K562 (cell line): ENCODE measurements around the gene ICAM1. TPM values are rescaled to one million over a fixed set of nuclear protein-coding genes. Genes with fewer than 3 reads are reported as not detected.

Experiments
- CCAR2 ChIP-seq: fragments of 200-400 bp; formaldehyde crosslinking; IDR thresholded peaks from 2 replicates; pipeline ENCODE4 v1.6.1; 2017; ENCODE audit warnings: mild to moderate bottlenecking, low read depth, low read length
- COPS2 ChIP-seq: fragments of 450-650 bp; conservative IDR thresholded peaks from 2 replicates; pipeline ENCODE4 v1.6.1; 2016; ENCODE audit warnings: mild to moderate bottlenecking, moderate library complexity
- CREBBP ChIP-seq: IDR thresholded peaks from one replicate; pipeline ENCODE4 v1.6.1; 2012; ENCODE audit warnings: low read depth, mild to moderate bottlenecking, control low read depth, inconsistent platforms, low read length
- E2F3 ChIP-seq: fragments of 250-450 bp; sonication (Bioruptor Pico); IDR thresholded peaks from 2 replicates; pipeline ENCODE4 v1.4.0; 2020; ENCODE audit warnings: mild to moderate bottlenecking
- E2F5 ChIP-seq: sonication (generic); formaldehyde crosslinking; IDR thresholded peaks from 2 replicates; pipeline ENCODE4 v1.8.0; 2022; ENCODE audit warnings: mild to moderate bottlenecking, missing genetic modification reagents
- GATAD2B ChIP-seq: fragments of 450-650 bp; IDR thresholded peaks from 2 replicates; pipeline ENCODE4 v1.6.1; 2017; ENCODE audit warnings: mild to moderate bottlenecking, borderline replicate concordance
- HNRNPH1 ChIP-seq: fragments of 200-400 bp; formaldehyde crosslinking; optimal IDR thresholded peaks from 2 replicates; pipeline ENCODE3; 2017; ENCODE audit warnings: low read depth, mild to moderate bottlenecking, low read length, moderate library complexity
- ILK ChIP-seq: fragments of 450-650 bp; IDR thresholded peaks from 2 replicates; pipeline ENCODE4 v1.6.1; 2016; ENCODE audit warnings: missing genetic modification characterization, low read depth, mild to moderate bottlenecking, missing compliant biosample characterization, moderate library complexity, borderline replicate concordance
- KDM5B ChIP-seq: fragments of 200-600 bp; sonication (generic); IDR thresholded peaks from 2 replicates; pipeline ENCODE4 v1.6.1; 2012; ENCODE audit warnings: low read depth, mild to moderate bottlenecking, moderate library complexity, low read length, control low read depth, inconsistent platforms; ENCODE audit not compliant: insufficient replicate concordance
- MEIS2 ChIP-seq: fragments of 450-650 bp; IDR thresholded peaks from 2 replicates; pipeline ENCODE4 v1.6.1; 2014; ENCODE audit warnings: mild to moderate bottlenecking; ENCODE audit not compliant: partially characterized antibody
- RBM15 ChIP-seq: fragments of 200-400 bp; formaldehyde crosslinking; IDR thresholded peaks from 2 replicates; pipeline ENCODE4 v1.6.1; 2018; ENCODE audit warnings: mild to moderate bottlenecking, low read length, moderate library complexity; ENCODE audit not compliant: insufficient read depth
- SAFB ChIP-seq: fragments of 200-400 bp; formaldehyde crosslinking; IDR thresholded peaks from 2 replicates; pipeline ENCODE4 v1.6.1; 2017; ENCODE audit warnings: low read depth, low read length, borderline replicate concordance
- SRSF1 ChIP-seq: fragments of 200-400 bp; formaldehyde crosslinking; IDR thresholded peaks from 2 replicates; pipeline ENCODE4 v1.6.1; 2017; ENCODE audit warnings: mild to moderate bottlenecking, low read depth, low read length, moderate library complexity
- ZNF174 ChIP-seq: fragments of 250-450 bp; sonication (Bioruptor Pico); IDR thresholded peaks from 2 replicates; pipeline ENCODE4 v1.4.0; 2020; ENCODE audit warnings: mild to moderate bottlenecking
- ZNF24 ChIP-seq: fragments of 450-650 bp; IDR thresholded peaks from 2 replicates; pipeline ENCODE4 v1.6.1; 2016
- ZNF253 ChIP-seq: fragments of 250-450 bp; sonication (Bioruptor Pico); conservative IDR thresholded peaks from 2 replicates; pipeline ENCODE4 v1.6.1; 2021; ENCODE audit warnings: mild to moderate bottlenecking
- ZNF280A ChIP-seq: fragments of 450-650 bp; IDR thresholded peaks from 2 replicates; pipeline ENCODE4 v1.6.1; 2018; ENCODE audit warnings: mild to moderate bottlenecking, low read depth; ENCODE audit not compliant: partially characterized antibody
- ZNF280B ChIP-seq: fragments of 250-450 bp; sonication (Bioruptor Pico); IDR thresholded peaks from 2 replicates; pipeline ENCODE4 v1.5.1; 2021; ENCODE audit warnings: mild to moderate bottlenecking
- ZNF316 ChIP-seq: fragments of 450-650 bp; IDR thresholded peaks from 2 replicates; pipeline ENCODE4 v1.6.1; 2016
- ZNF449 ChIP-seq: fragments of 250-450 bp; sonication (Bioruptor Pico); IDR thresholded peaks from 2 replicates; pipeline ENCODE4 v1.8.0; 2022; ENCODE audit warnings: moderate library complexity, mild to moderate bottlenecking, inconsistent platforms
- ZNF586 ChIP-seq: fragments of 450-650 bp; formaldehyde crosslinking; conservative IDR thresholded peaks from 2 replicates; pipeline ENCODE4 v1.4.0; 2020; ENCODE audit warnings: mild to moderate bottlenecking, moderate library complexity
- ZNF589 ChIP-seq: fragments of 200-800 bp; sonication (Bioruptor generic); IDR thresholded peaks from 2 replicates; pipeline ENCODE4 v1.6.1; 2016; ENCODE audit warnings: low read depth, missing genetic modification characterization, missing compliant biosample characterization
- ZNF785 ChIP-seq: fragments of 250-450 bp; sonication (Bioruptor Pico); IDR thresholded peaks from 2 replicates; pipeline ENCODE4 v1.4.0; 2020; ENCODE audit warnings: mild to moderate bottlenecking
- polyA plus RNA-seq, 8 experiments: library from polyadenylated mRNA; depleted of rRNA in 4 of 8; stranded (reverse) in 5 of 8; unstranded in 3 of 8; fragments of >200 nt; fragmentation: Nextera tagmentation in 2 of 8; fragmentation: Illumina TruSeq in 1 of 8; extraction: Ambion mirVana in 2 of 8; extraction: Trizol in 1 of 8; gene quantifications; 2 replicates each; pipeline versions ENCODE4 v1.2.1 to v1.2.3, GENCODE V29; 2011 to 2014; ENCODE audit warnings: inconsistent platforms in 1 of 8, missing spikeins in 1 of 8
- total RNA-seq, 7 experiments: library from RNA; depleted of rRNA in 6 of 7; stranded (reverse); fragments of >200 nt in 6 of 7; fragmentation: Illumina TruSeq in 2 of 7; extraction: Trizol in 2 of 7; gene quantifications; 2 replicates each; pipeline versions ENCODE4 v1.2.1 to v1.2.3, GENCODE V29; 2011 to 2021; ENCODE audit warnings: low replicate concordance in 1 of 7

ICAM1 gene
- total and polyA plus RNA-seq, 9 of the 15 experiments (the other 6 are each of a cell fraction or from before 2014, with no cell fraction given) = 2.3 to 24.4 (median 13.4) TPM

GRCh38 chr19:10286803-10287737 is 16.1 kb downstream of the ICAM1 start, which contains the start of gene ICAM4 (continued):
- TF ChIP-seq ZNF280A = no peak
- no peak for TF ChIP-seq ZNF785
- TF ChIP-seq E2F3 (CRISPR knock-in tag) = no peak
- TF ChIP-seq ZNF316 = no peak
- no peak for TF ChIP-seq RBM15
- TF ChIP-seq CREBBP = no peak
- peak; percentile 74; the same call in 1 of the 2 replicates for TF ChIP-seq ZNF280B
- peak; percentile 82 for TF ChIP-seq E2F5
- no peak; the same call in 1 of the 2 replicates for TF ChIP-seq GATAD2B
- TF ChIP-seq ZNF449 (CRISPR knock-in tag) = no peak
- TF ChIP-seq ZNF253 = no peak
- TF ChIP-seq COPS2 = no peak
- TF ChIP-seq SRSF1 = no peak
- no peak for TF ChIP-seq CCAR2
- TF ChIP-seq SAFB = peak; percentile 7; the same call in 1 of the 2 replicates
- no peak for TF ChIP-seq ILK (tag)
- no peak for TF ChIP-seq MEIS2
- TF ChIP-seq KDM5B = peak; percentile 23
- TF ChIP-seq ZNF24 = no peak
- TF ChIP-seq HNRNPH1 = no peak
- no peak for TF ChIP-seq ZNF174 (CRISPR knock-in tag)
- TF ChIP-seq ZNF586 (CRISPR knock-in tag) = no peak; the same call in 1 of the 2 replicates
- peak; percentile 58; the same call in 1 of the 2 replicates for TF ChIP-seq ZNF589 (CRISPR knock-in tag)
